Midbrain (tissue), 1 donor: ENCODE results near the gene SLC3A2.
A peak's percentile ranks its signal among the peaks of the same experiment; 100 is the strongest.
"Not testable (repeated sequence)": the region's sequence is repeated elsewhere in the genome, so short reads cannot be mapped to it uniquely, and the experiment has no call there.

Experiments
- DNase-seq: peaks from one replicate; lab custom pipeline; 2025; lab: John Stamatoyannopoulos, UW

The SLC3A2 gene

GRCh38 chr11:62880803-62881578 is at the start of gene SLC3A2:
Gene SLC3A2, plus strand, starts transcription at chr11:62880896. Its CDS starts 128 bp downstream, at chr11:62881024.
- peak; percentile 91 for DNase-seq

- DNase-seq, result no peak
Measured at GRCh38 chr11:62830904-62831519, 49.7 kb upstream of the SLC3A2 start.

GRCh38 chr11:62831520-62832335 is 49.0 kb upstream of the SLC3A2 start, which contains the start of gene STX5:
Gene STX5, minus strand, starts transcription at chr11:62832051. Its CDS starts 808 bp downstream, at chr11:62831243.
- peak; percentile 99 for DNase-seq

GRCh38 chr11:62832336-62833234 is 48.1 kb upstream of the SLC3A2 start, which contains the start of gene TEX54:
Gene TEX54, minus strand, starts transcription at chr11:62832841.
- DNase-seq, result no peak

- no peak for DNase-seq
Measured at GRCh38 chr11:62835336-62835735, 45.4 kb upstream of the SLC3A2 start.

- DNase-seq, result peak; percentile 97
Measured at GRCh38 chr11:62839050-62839945, 41.4 kb upstream of the SLC3A2 start, which contains the start of gene WDR74. Gene WDR74, minus strand, starts transcription at chr11:62839590. Its CDS starts 20 bp downstream, at chr11:62839570.

GRCh38 chr11:62840721-62841360 is 39.9 kb upstream of the SLC3A2 start:
- peak; percentile 72 for DNase-seq

GRCh38 chr11:62841361-62842170 is 39.1 kb upstream of the SLC3A2 start:
- DNase-seq, result peak; percentile 98

- DNase-seq, result no peak
Measured at GRCh38 chr11:62842171-62842741, 38.4 kb upstream of the SLC3A2 start.

- DNase-seq, result not testable (repeated sequence)
Measured at GRCh38 chr11:62842891-62843290, 37.8 kb upstream of the SLC3A2 start.

- no peak for DNase-seq
Measured at GRCh38 chr11:62843466-62843865, 37.2 kb upstream of the SLC3A2 start.

- no peak for DNase-seq
Measured at GRCh38 chr11:62844154-62844553, 36.5 kb upstream of the SLC3A2 start.

GRCh38 chr11:62846177-62846576 is 34.5 kb upstream of the SLC3A2 start:
- DNase-seq, result no peak

GRCh38 chr11:62847767-62848314 is 32.9 kb upstream of the SLC3A2 start:
- no peak for DNase-seq

- no peak for DNase-seq
Measured at GRCh38 chr11:62850911-62851806, 29.5 kb upstream of the SLC3A2 start.

- no peak for DNase-seq
Measured at GRCh38 chr11:62851807-62852522, 28.7 kb upstream of the SLC3A2 start.
